Measurements from ENCODE around the gene TFR2.

- TF ChIP-seq, protein P1, sequence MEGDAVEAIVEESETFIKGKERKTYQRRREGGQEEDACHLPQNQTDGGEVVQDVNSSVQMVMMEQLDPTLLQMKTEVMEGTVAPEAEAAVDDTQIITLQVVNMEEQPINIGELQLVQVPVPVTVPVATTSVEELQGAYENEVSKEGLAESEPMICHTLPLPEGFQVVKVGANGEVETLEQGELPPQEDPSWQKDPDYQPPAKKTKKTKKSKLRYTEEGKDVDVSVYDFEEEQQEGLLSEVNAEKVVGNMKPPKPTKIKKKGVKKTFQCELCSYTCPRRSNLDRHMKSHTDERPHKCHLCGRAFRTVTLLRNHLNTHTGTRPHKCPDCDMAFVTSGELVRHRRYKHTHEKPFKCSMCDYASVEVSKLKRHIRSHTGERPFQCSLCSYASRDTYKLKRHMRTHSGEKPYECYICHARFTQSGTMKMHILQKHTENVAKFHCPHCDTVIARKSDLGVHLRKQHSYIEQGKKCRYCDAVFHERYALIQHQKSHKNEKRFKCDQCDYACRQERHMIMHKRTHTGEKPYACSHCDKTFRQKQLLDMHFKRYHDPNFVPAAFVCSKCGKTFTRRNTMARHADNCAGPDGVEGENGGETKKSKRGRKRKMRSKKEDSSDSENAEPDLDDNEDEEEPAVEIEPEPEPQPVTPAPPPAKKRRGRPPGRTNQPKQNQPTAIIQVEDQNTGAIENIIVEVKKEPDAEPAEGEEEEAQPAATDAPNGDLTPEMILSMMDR (IDR thresholded peaks at IDR 0.05) = no peak
- TF ChIP-seq EZH2 (IDR thresholded peaks at IDR 0.05; ENCODE audit: borderline replicate concordance, insufficient read depth, low read depth, low read length, poor library complexity, severe bottlenecking) = no peak
Observed at GRCh38 chr7:100577507-100577906, 63.8 kb downstream of the TFR2 start.

All from B cell (primary cell).